Neutrophil (primary cell): ENCODE data around the gene THAP4.

Experiments used
- H3K27ac ChIP-seq: fragments of 200-600 bp; sonication (generic); 2 replicates; pipeline ENCODE4 v1.5.1; 2016; ENCODE audit warnings: mild to moderate bottlenecking, moderate library complexity
- H3K27me3 ChIP-seq: fragments of 200-600 bp; sonication (generic); 2 replicates; pipeline ENCODE4 v1.6.0; 2016; ENCODE audit warnings: mild to moderate bottlenecking
- H3K36me3 ChIP-seq: fragments of 200-600 bp; sonication (generic); 2 replicates; pipeline ENCODE4 v1.5.1; 2017
- H3K4me1 ChIP-seq, 2 experiments: fragments of 200-600 bp in 1 of 2; sonication (generic) in 1 of 2; 1 replicate in 1 of 2; 2 replicates in 1 of 2; pipeline versions ENCODE4 v1.5.1 to v1.6.1; 2013 to 2016; ENCODE audit warnings: low read depth in 1 of 2, low read length in 1 of 2, mild to moderate bottlenecking in 1 of 2, moderate library complexity in 1 of 2; ENCODE audit not compliant: control insufficient read depth in 1 of 2, insufficient read depth in 1 of 2
- H3K4me3 ChIP-seq, 2 experiments: fragments of 200-600 bp in 1 of 2; sonication (generic) in 1 of 2; 1 replicate in 1 of 2; 2 replicates in 1 of 2; pipeline ENCODE4 v1.5.1; 2013 to 2016; ENCODE audit warnings: low read depth in 1 of 2, low read length in 1 of 2, mild to moderate bottlenecking in 1 of 2, moderate library complexity in 1 of 2
- H3K9me3 ChIP-seq: fragments of 200-600 bp; sonication (generic); 2 replicates; pipeline ENCODE4 v1.5.1; 2016
- TF ChIP-seq, protein P1 (sequence below): fragments of 200-600 bp; sonication (generic); IDR thresholded peaks from 2 replicates; pipeline ENCODE4 v1.5.1; 2016; ENCODE audit warnings: antibody characterized with exemption

Gene THAP4

DNA sequence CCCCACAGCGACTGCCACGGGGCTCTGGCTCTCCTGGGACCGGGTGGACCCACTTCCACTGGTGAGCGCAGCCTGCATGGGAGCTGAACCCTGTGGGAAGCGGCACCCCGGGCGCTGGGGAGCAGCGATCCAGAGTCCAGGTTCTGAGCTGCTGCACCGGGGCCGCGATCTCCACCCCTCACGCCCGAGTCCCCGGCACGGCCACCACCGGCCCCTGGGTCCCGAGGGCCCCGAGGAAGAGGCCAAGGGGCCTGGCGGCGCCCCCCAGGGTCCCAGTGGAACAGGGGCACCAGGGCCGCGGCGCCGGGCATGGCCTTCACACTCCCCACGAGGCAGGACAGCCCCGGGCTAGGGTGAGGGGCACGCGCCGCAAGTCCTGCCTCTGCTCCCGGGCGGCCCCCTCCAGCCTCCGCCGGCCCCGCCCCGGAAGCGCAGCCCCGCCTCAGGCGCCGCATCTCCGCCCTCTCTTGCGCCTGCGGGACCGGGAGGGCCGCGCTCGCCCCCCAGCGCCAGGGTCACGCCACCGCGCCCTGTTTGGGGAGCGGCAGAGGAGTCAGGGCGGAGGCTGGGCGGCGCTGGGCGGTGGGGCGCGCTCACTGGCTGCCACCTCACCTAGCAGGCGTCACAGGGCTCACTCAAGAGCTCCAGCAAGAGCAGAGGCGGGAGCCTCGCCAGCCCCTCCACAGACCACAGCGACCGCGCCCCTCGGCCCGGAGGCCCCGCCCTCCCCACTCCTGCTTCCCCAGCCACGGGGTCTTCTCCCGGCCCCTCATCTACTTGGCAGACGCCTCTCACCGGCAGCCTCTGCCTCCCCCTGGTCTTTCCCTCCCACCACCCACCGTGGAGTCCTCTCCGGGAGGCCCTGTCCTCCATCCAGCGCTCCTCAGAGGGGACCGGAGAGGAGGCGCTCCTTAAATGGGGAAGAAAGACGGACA is 26.8 kb downstream of the THAP4 start:
- H3K36me3 ChIP-seq, result peaks cover 12% of the 10 kb centered on the region
- peaks cover 5 to 12% of the 10 kb centered on the region in 2 experiments for H3K4me1 ChIP-seq
- peaks cover 20% of the 10 kb centered on the region for H3K27me3 ChIP-seq
- peak overlapping the region; percentile 48 to 58 for H3K4me3 ChIP-seq
- H3K27ac ChIP-seq, result no peak overlapping the region
- no peaks in the 10 kb centered on the region for H3K9me3 ChIP-seq
- TF ChIP-seq, protein P1, sequence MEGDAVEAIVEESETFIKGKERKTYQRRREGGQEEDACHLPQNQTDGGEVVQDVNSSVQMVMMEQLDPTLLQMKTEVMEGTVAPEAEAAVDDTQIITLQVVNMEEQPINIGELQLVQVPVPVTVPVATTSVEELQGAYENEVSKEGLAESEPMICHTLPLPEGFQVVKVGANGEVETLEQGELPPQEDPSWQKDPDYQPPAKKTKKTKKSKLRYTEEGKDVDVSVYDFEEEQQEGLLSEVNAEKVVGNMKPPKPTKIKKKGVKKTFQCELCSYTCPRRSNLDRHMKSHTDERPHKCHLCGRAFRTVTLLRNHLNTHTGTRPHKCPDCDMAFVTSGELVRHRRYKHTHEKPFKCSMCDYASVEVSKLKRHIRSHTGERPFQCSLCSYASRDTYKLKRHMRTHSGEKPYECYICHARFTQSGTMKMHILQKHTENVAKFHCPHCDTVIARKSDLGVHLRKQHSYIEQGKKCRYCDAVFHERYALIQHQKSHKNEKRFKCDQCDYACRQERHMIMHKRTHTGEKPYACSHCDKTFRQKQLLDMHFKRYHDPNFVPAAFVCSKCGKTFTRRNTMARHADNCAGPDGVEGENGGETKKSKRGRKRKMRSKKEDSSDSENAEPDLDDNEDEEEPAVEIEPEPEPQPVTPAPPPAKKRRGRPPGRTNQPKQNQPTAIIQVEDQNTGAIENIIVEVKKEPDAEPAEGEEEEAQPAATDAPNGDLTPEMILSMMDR, result peak; percentile 43

DNA sequence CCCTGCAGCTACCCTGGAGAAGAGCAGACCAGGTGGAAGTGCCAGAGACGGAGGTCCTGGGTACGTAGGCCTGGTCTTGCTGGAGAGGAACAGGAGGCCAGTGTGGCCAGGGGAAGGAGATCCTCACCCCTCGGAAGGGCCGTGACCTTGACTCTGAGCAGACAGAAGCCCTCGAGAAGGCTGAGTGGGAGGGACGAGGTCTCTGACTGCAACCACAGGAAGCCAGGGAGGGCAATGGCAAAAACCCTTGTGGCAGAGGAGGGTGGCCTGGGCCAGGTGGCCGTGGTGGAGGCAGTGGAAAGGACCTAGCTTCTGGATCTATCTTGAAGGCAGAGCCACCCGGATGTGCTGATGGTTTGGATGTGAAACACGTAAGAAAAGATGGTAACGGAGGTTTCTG is 28.1 kb downstream of the THAP4 start:
- H3K4me3 ChIP-seq, result no peak overlapping the region
- H3K9me3 ChIP-seq, result no peaks in the 10 kb centered on the region
- peaks cover 5 to 12% of the 10 kb centered on the region in 2 experiments for H3K4me1 ChIP-seq
- H3K27me3 ChIP-seq, result peaks cover 20% of the 10 kb centered on the region
- no peak overlapping the region for H3K27ac ChIP-seq
- H3K36me3 ChIP-seq, result peaks cover 22% of the 10 kb centered on the region
- TF ChIP-seq, protein P1, result no peak

DNA sequence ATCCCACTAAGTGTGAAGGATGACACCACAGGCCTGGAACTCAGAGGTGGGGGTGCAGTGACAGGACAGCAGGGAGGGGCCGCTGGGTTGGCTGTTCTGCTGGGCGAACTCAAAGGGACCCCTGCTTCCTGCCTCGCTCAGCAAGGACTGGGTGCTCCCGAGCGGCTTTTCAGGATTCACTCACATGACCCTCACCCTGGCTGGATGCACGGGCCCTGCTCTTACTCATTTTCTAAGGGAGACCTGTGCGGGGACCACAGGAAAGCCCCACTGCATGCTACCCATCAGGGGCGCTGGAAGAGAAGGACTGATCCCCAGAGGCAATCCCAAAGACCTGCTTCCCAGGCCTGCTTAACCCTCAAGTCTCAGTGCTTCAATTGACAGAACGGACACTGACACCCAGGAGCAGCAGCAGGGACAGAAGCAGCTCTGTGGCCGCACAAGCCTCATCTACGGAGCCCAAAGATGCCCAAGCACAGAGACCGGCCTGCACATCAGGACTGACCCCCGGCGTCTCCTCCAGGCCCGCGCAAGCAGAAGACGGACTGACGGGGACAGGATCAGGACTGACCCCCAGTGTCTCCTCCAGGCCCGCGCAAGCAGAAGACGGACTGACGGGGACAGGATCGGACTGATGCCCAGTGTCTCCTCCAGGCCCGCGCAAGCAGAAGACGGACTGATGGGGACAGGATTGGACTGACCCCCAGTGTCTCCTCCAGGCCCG is 29.6 kb downstream of the THAP4 start:
- H3K9me3 ChIP-seq, result no peaks in the 10 kb centered on the region
- H3K4me3 ChIP-seq, result no peak overlapping the region
- TF ChIP-seq, protein P1, result no peak
- H3K36me3 ChIP-seq, result peaks cover 35% of the 10 kb centered on the region
- peaks cover 5 to 12% of the 10 kb centered on the region in 2 experiments for H3K4me1 ChIP-seq
- no peak overlapping the region for H3K27ac ChIP-seq
- peaks cover 20% of the 10 kb centered on the region for H3K27me3 ChIP-seq

DNA sequence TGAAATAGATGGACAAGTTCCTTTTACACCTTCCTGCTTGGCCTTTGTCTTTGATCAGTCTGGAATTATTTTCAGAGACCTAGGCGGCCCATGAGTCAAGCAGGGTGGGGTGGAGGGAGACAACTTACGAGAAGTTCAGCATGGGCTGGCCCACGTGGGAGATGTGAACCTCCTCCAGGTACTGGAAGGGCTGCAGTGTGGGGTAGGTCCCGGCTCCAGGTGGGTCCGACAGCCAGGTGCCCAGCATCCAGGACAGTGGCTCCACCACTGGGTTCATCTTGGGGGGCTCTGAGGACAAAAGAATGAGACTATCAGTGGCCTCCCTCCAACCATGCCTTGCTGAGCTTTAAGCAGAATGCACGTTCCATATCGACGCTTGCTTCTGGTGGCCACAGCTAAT is 30.8 kb downstream of the THAP4 start:
- H3K27ac ChIP-seq, result no peak overlapping the region
- TF ChIP-seq, protein P1, result no peak
- H3K36me3 ChIP-seq, result peaks cover 42% of the 10 kb centered on the region

DNA sequence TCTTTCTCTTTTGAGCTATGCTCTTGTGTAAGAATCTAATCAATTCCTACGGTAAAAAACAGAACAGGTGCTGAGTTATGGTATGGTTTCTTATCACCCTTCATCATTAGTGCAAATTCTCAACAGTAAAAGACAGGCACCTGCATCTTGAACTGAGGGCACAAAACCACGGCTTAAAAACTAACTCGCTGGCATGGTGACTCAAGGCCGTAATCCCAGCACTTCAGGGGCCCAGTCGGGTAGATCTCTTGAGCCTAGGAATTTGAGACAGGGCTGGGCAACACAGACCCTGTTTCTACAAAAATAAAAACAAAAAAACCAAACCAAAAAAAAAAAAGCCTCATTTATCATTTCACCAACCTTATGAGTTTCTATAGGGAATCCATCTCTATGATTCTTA is 33.3 kb downstream of the THAP4 start:
- Histone ChIP-seq H3K27ac (no peak overlapping the region), H3K27me3 (no peaks in the 10 kb centered on the region), H3K36me3 (peaks cover 46% of the 10 kb centered on the region), H3K9me3 (no peaks in the 10 kb centered on the region), H3K4me1 (no peaks in the 10 kb centered on the region), H3K4me3 (no peak overlapping the region)
- TF ChIP-seq, protein P1, result no peak

More for the DNA sequence above, 30.8 kb downstream of the THAP4 start:
- no peak overlapping the region for H3K4me3 ChIP-seq
- no peaks in the 10 kb centered on the region for H3K9me3 ChIP-seq
- H3K4me1 ChIP-seq, result peaks cover 5 to 12% of the 10 kb centered on the region in 2 experiments
- H3K27me3 ChIP-seq, result peaks cover 20% of the 10 kb centered on the region
